IPS-20b (cell line): ENCODE data around the gene IL22RA2.

ENCODE experiments used
- H3K27ac ChIP-seq: one replicate; pipeline ENCODE4 v1.5.1; 2013; ENCODE audit warnings: low read length
- H3K27me3 ChIP-seq: 2 replicates; pipeline ENCODE4 v1.6.1; 2013; ENCODE audit warnings: mild to moderate bottlenecking, low read length, inconsistent platforms; ENCODE audit not compliant: insufficient read depth
- H3K36me3 ChIP-seq: 2 replicates; pipeline ENCODE4 v1.6.1; 2013; ENCODE audit warnings: low read depth, mild to moderate bottlenecking, inconsistent platforms, low read length, moderate library complexity; ENCODE audit not compliant: insufficient read depth
- H3K4me1 ChIP-seq: 2 replicates; pipeline ENCODE4 v1.6.1; 2013; ENCODE audit warnings: mild to moderate bottlenecking, control low read depth, inconsistent platforms, low read length, moderate library complexity; ENCODE audit not compliant: insufficient read depth
- H3K4me3 ChIP-seq: 2 replicates; pipeline ENCODE4 v1.5.1; 2013; ENCODE audit warnings: mild to moderate bottlenecking, low read length, inconsistent platforms
- H3K9ac ChIP-seq: 2 replicates; pipeline ENCODE4 v1.6.1; 2013; ENCODE audit warnings: low read depth, mild to moderate bottlenecking, inconsistent platforms, low read length, moderate library complexity
- H3K9me3 ChIP-seq: 2 replicates; pipeline ENCODE4 v1.6.1; 2013; ENCODE audit warnings: mild to moderate bottlenecking, low read depth, low read length, inconsistent platforms; ENCODE audit not compliant: insufficient read depth

Gene IL22RA2

GRCh38 chr6:137163732-137164318 is 9.6 kb downstream of the IL22RA2 start:
- Histone ChIP-seq H3K4me3 (no peak overlapping the region), H3K9ac (no peak overlapping the region)

GRCh38 chr6:137162692-137163306 is 10.6 kb downstream of the IL22RA2 start:
- no peaks in the 10 kb centered on the region for H3K27me3 ChIP-seq
- peaks cover 33% of the 10 kb centered on the region; the same call in 1 of the 2 replicates for H3K9me3 ChIP-seq
- no peaks in the 10 kb centered on the region for H3K36me3 ChIP-seq
- no peaks in the 10 kb centered on the region for H3K4me1 ChIP-seq
- H3K27ac ChIP-seq: no peak overlapping the region
- H3K9ac ChIP-seq: no peak overlapping the region
- no peak overlapping the region for H3K4me3 ChIP-seq

More at GRCh38 chr6:137163732-137164318, 9.6 kb downstream of the IL22RA2 start:
- Histone ChIP-seq H3K36me3 (no peaks in the 10 kb centered on the region), H3K9me3 (peaks cover 33% of the 10 kb centered on the region; the same call in 1 of the 2 replicates), H3K4me1 (no peaks in the 10 kb centered on the region), H3K27ac (no peak overlapping the region), H3K27me3 (no peaks in the 10 kb centered on the region)

GRCh38 chr6:137161949-137162348 is 11.5 kb downstream of the IL22RA2 start:
- H3K9ac ChIP-seq: no peak overlapping the region
- no peak overlapping the region for H3K27ac ChIP-seq
- no peaks in the 10 kb centered on the region for H3K4me1 ChIP-seq
- H3K36me3 ChIP-seq: no peaks in the 10 kb centered on the region
- H3K9me3 ChIP-seq: peaks cover 33% of the 10 kb centered on the region; the same call in 1 of the 2 replicates
- H3K4me3 ChIP-seq: no peak overlapping the region
- no peaks in the 10 kb centered on the region for H3K27me3 ChIP-seq

- H3K9me3 ChIP-seq: peaks cover 30% of the 10 kb centered on the region; the same call in 1 of the 2 replicates
- no peak overlapping the region for H3K27ac ChIP-seq
- no peak overlapping the region for H3K9ac ChIP-seq
- no peaks in the 10 kb centered on the region for H3K4me1 ChIP-seq
- no peaks in the 10 kb centered on the region for H3K36me3 ChIP-seq
- H3K4me3 ChIP-seq: no peak overlapping the region
- no peaks in the 10 kb centered on the region for H3K27me3 ChIP-seq
Measured at GRCh38 chr6:137160763-137161162, 12.7 kb downstream of the IL22RA2 start.

- peaks cover 30% of the 10 kb centered on the region; the same call in 1 of the 2 replicates for H3K9me3 ChIP-seq
- no peak overlapping the region for H3K4me3 ChIP-seq
- H3K27ac ChIP-seq: no peak overlapping the region
- no peaks in the 10 kb centered on the region for H3K36me3 ChIP-seq
- H3K27me3 ChIP-seq: no peaks in the 10 kb centered on the region
- H3K9ac ChIP-seq: no peak overlapping the region
- no peaks in the 10 kb centered on the region for H3K4me1 ChIP-seq
Measured at GRCh38 chr6:137159912-137160311, 13.5 kb downstream of the IL22RA2 start.

GRCh38 chr6:137157601-137158000 is 15.8 kb downstream of the IL22RA2 start:
- Histone ChIP-seq H3K36me3 (no peaks in the 10 kb centered on the region), H3K27ac (no peak overlapping the region), H3K4me1 (no peaks in the 10 kb centered on the region), H3K27me3 (no peaks in the 10 kb centered on the region), H3K4me3 (no peak overlapping the region), H3K9me3 (peaks cover 12% of the 10 kb centered on the region; the same call in 1 of the 2 replicates), H3K9ac (no peak overlapping the region)

GRCh38 chr6:137156650-137157049 is 16.8 kb downstream of the IL22RA2 start:
- Histone ChIP-seq H3K4me3 (no peak overlapping the region), H3K4me1 (no peaks in the 10 kb centered on the region)

GRCh38 chr6:137155830-137156229 is 17.6 kb downstream of the IL22RA2 start:
- peaks cover 10% of the 10 kb centered on the region; the same call in 1 of the 2 replicates for H3K9me3 ChIP-seq

More at GRCh38 chr6:137156650-137157049, 16.8 kb downstream of the IL22RA2 start:
- H3K27me3 ChIP-seq: no peaks in the 10 kb centered on the region
- H3K27ac ChIP-seq: no peak overlapping the region
- peaks cover 8% of the 10 kb centered on the region; the same call in 1 of the 2 replicates for H3K9me3 ChIP-seq
- no peaks in the 10 kb centered on the region for H3K36me3 ChIP-seq
- H3K9ac ChIP-seq: no peak overlapping the region

GRCh38 chr6:137150072-137150471 is 23.4 kb downstream of the IL22RA2 start:
- Histone ChIP-seq H3K4me1 (no peaks in the 10 kb centered on the region), H3K27ac (no peak overlapping the region), H3K9me3 (peaks cover 4% of the 10 kb centered on the region; the same call in 1 of the 2 replicates), H3K27me3 (no peaks in the 10 kb centered on the region), H3K36me3 (no peaks in the 10 kb centered on the region), H3K9ac (no peak overlapping the region), H3K4me3 (no peak overlapping the region)

More at GRCh38 chr6:137155830-137156229, 17.6 kb downstream of the IL22RA2 start:
- Histone ChIP-seq H3K4me3 (no peak overlapping the region), H3K4me1 (no peaks in the 10 kb centered on the region), H3K27me3 (no peaks in the 10 kb centered on the region), H3K9ac (no peak overlapping the region), H3K36me3 (no peaks in the 10 kb centered on the region), H3K27ac (no peak overlapping the region)

- Histone ChIP-seq H3K27ac (no peak overlapping the region), H3K9ac (no peak overlapping the region), H3K9me3 (peaks cover 4% of the 10 kb centered on the region; the same call in 1 of the 2 replicates), H3K4me3 (no peak overlapping the region), H3K36me3 (no peaks in the 10 kb centered on the region), H3K27me3 (no peaks in the 10 kb centered on the region), H3K4me1 (no peaks in the 10 kb centered on the region)
Measured at GRCh38 chr6:137149035-137149393, 24.4 kb downstream of the IL22RA2 start.

- no peaks in the 10 kb centered on the region for H3K27me3 ChIP-seq
- no peaks in the 10 kb centered on the region for H3K4me1 ChIP-seq
- no peak overlapping the region for H3K4me3 ChIP-seq
- no peaks in the 10 kb centered on the region for H3K36me3 ChIP-seq
- no peak overlapping the region for H3K9ac ChIP-seq
- no peak overlapping the region for H3K27ac ChIP-seq
- peaks cover 4% of the 10 kb centered on the region; the same call in 1 of the 2 replicates for H3K9me3 ChIP-seq
Measured at GRCh38 chr6:137148306-137149034, 25.0 kb downstream of the IL22RA2 start.
